ENCODE measurements around the gene NTM. TPM values are rescaled to one million over a fixed set of nuclear protein-coding genes. Genes with fewer than 3 reads are reported as not detected.
A peak's percentile ranks its signal among the peaks of the same experiment; 100 is the strongest.

The NTM gene
- polyA plus RNA-seq, 1 donor (not counting 4 experiments of a cell fraction or from before 2014, with no cell fraction given): 47.9 TPM

DNA sequence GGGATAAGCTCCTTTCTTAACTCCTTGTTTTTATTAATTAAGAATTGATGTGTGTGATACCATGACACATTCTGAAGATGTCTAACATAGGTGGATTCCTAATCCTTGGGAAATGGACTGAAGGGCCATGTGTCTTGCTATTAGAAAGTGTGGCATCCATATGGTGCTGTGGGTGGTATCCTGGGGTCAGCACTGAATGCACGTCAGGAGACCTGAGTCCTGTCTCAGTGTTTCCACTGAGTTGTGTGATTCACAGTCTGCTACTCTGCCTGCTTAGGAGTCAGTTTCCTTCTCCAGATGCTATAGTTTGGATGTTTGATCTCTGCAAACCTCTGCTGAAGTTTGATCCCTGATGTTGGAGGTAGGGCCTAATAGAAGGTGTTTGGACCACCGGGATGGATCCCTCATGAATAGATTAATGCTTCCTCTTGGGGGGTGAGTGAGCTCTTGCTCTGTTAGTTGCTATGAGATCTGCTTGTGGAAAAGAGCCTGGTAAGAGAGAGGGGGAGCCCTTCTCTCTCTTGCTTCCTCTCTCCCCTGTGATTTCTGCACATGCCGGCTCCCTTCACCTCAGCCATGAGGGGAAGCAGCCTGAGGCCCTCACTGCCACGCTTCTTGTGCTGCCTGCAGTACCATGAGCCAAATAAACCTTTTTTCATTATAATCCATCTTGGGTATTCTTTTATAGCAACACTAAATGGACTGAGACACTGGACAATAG lies 666.5 kb downstream of the NTM start:
- Histone ChIP-seq H3K9me1 (ENCODE audit: control insufficient read depth, extremely low read depth, insufficient read depth, low read length) (no peaks in the 10 kb centered on the region), H3K4me1 (ENCODE audit: control insufficient read depth, extremely low read depth, insufficient read depth, low read length) (peaks cover 14% of the 10 kb centered on the region), H2AFZ (ENCODE audit: control insufficient read depth, low read length) (no peak overlapping the region), H4K20me1 (ENCODE audit: control insufficient read depth, extremely low read depth, insufficient read depth, low read length) (no peaks in the 10 kb centered on the region), H3K4me3 (ENCODE audit: control insufficient read depth in 2 of 3, extremely low read depth in 1 of 3, insufficient read depth in 2 of 3, low read depth in 1 of 3, low read length in 3 of 3) (no peak overlapping the region), H3K9ac (ENCODE audit: control insufficient read depth, extremely low read depth, insufficient read depth, low read length) (no peak overlapping the region), H3K27me3 (ENCODE audit: control insufficient read depth, extremely low read depth, insufficient read depth, low read length) (no peaks in the 10 kb centered on the region), H3K79me2 (ENCODE audit: control insufficient read depth, insufficient read depth, low read length) (peaks cover 6% of the 10 kb centered on the region), H3K36me3 (ENCODE audit: control insufficient read depth in 2 of 2, extremely low read depth in 1 of 2, insufficient read depth in 2 of 2, low read length in 2 of 2) (no peaks in the 10 kb centered on the region), H3K4me2 (ENCODE audit: control insufficient read depth, extremely low read depth, insufficient read depth, low read depth, low read length) (peak overlapping the region; percentile 3), H3K27ac (ENCODE audit: control insufficient read depth, insufficient read depth, low read length) (no peak overlapping the region), H3K9me3 (ENCODE audit: control insufficient read depth, low read depth, low read length) (no peaks in the 10 kb centered on the region)
- no peak for TF ChIP-seq EZH2 (IDR thresholded peaks at IDR 0.05; ENCODE audit: low read length)
- TF ChIP-seq, protein P1, sequence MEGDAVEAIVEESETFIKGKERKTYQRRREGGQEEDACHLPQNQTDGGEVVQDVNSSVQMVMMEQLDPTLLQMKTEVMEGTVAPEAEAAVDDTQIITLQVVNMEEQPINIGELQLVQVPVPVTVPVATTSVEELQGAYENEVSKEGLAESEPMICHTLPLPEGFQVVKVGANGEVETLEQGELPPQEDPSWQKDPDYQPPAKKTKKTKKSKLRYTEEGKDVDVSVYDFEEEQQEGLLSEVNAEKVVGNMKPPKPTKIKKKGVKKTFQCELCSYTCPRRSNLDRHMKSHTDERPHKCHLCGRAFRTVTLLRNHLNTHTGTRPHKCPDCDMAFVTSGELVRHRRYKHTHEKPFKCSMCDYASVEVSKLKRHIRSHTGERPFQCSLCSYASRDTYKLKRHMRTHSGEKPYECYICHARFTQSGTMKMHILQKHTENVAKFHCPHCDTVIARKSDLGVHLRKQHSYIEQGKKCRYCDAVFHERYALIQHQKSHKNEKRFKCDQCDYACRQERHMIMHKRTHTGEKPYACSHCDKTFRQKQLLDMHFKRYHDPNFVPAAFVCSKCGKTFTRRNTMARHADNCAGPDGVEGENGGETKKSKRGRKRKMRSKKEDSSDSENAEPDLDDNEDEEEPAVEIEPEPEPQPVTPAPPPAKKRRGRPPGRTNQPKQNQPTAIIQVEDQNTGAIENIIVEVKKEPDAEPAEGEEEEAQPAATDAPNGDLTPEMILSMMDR (optimal IDR thresholded peaks at IDR 0.05 in 1 of 3, IDR thresholded peaks at IDR 0.05 in 1 of 3, conservative IDR thresholded peaks at IDR 0.05 in 1 of 3; ENCODE audit: extremely low read depth in 1 of 3, insufficient read depth in 2 of 3, low read length in 3 of 3): no peak
- DNase-seq (ENCODE audit: low read depth, low spot score) (no peak), FAIRE-seq (no peak)
- dilution Hi-C loops (cut with MboI; ENCODE audit: extremely low pct_ligation_motif_present, low sequenced_read_pairs): no loop called here

DNA sequence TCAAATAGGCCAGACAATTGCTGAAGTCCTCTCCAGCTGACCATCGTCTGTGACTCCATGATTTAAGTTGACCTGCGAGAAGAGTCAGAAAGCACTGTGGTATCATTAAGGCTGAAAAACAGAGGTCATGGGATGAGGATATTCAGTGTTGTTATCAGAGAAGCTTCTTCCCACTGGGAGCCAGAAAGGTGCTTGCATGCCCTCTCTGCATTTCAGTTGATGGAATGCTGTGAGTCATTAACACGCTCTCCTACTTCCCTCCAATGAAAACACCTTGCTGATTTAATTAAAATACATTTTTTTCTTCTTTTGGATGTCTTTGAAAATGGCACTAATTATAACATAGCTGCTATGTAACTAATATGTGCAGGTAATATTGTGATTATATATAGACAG lies 667.0 kb downstream of the NTM start:
- Histone ChIP-seq H2AFZ (ENCODE audit: control insufficient read depth, low read length) (no peak overlapping the region), H3K79me2 (ENCODE audit: control insufficient read depth, insufficient read depth, low read length) (peaks cover 6% of the 10 kb centered on the region), H3K4me3 (ENCODE audit: control insufficient read depth in 2 of 3, extremely low read depth in 1 of 3, insufficient read depth in 2 of 3, low read depth in 1 of 3, low read length in 3 of 3) (no peak overlapping the region), H4K20me1 (ENCODE audit: control insufficient read depth, extremely low read depth, insufficient read depth, low read length) (no peaks in the 10 kb centered on the region), H3K36me3 (ENCODE audit: control insufficient read depth in 2 of 2, extremely low read depth in 1 of 2, insufficient read depth in 2 of 2, low read length in 2 of 2) (no peaks in the 10 kb centered on the region), H3K27ac (ENCODE audit: control insufficient read depth, insufficient read depth, low read length) (no peak overlapping the region), H3K4me1 (ENCODE audit: control insufficient read depth, extremely low read depth, insufficient read depth, low read length) (peaks cover 14% of the 10 kb centered on the region), H3K27me3 (ENCODE audit: control insufficient read depth, extremely low read depth, insufficient read depth, low read length) (no peaks in the 10 kb centered on the region), H3K9ac (ENCODE audit: control insufficient read depth, extremely low read depth, insufficient read depth, low read length) (no peak overlapping the region), H3K4me2 (ENCODE audit: control insufficient read depth, extremely low read depth, insufficient read depth, low read depth, low read length) (peak overlapping the region; percentile 3), H3K9me1 (ENCODE audit: control insufficient read depth, extremely low read depth, insufficient read depth, low read length) (no peaks in the 10 kb centered on the region), H3K9me3 (ENCODE audit: control insufficient read depth, low read depth, low read length) (no peaks in the 10 kb centered on the region)
- TF ChIP-seq, protein P1 (optimal IDR thresholded peaks at IDR 0.05 in 1 of 3, IDR thresholded peaks at IDR 0.05 in 1 of 3, conservative IDR thresholded peaks at IDR 0.05 in 1 of 3; ENCODE audit: extremely low read depth in 1 of 3, insufficient read depth in 2 of 3, low read length in 3 of 3): no peak
- TF ChIP-seq EZH2 (IDR thresholded peaks at IDR 0.05; ENCODE audit: low read length): no peak
- dilution Hi-C loops (cut with MboI; ENCODE audit: extremely low pct_ligation_motif_present, low sequenced_read_pairs): no loop called here
- DNase-seq (ENCODE audit: low read depth, low spot score): no peak
- peak; percentile 68 for FAIRE-seq
